Heart left ventricle (tissue), 16 donors: ENCODE results near the gene PSMD13. TPM values are rescaled to one million over a fixed set of nuclear protein-coding genes. Genes with fewer than 3 reads are reported as not detected.

Experiments used
- ATAC-seq, 4 donors: fragments of 200-7000 bp; cut with Tn5 transposase; one replicate each; pipeline ENCODE4 v1.9.1; 2020 to 2022; ENCODE audit warnings: moderate library complexity in 4 of 4, mild to moderate bottlenecking in 3 of 4, moderate number of reproducible peaks in 1 of 4
- DNase-seq, 5 donors: peaks; one replicate each; pipeline ENCODE4 v3.0.0-alpha.2; 2020
- H3K27ac ChIP-seq, 12 donors: fragments of 200-600 bp; sonication (generic) in 4 of 12; one replicate each; pipeline versions ENCODE4 v1.5.0 to v1.8.0; 2016 to 2022; ENCODE audit warnings: mild to moderate bottlenecking in 2 of 12
- H3K27me3 ChIP-seq, 9 donors: fragments of 200-600 bp; sonication (generic) in 2 of 9; one replicate each; pipeline versions ENCODE4 v1.5.1 to v1.8.0; 2016 to 2022; ENCODE audit warnings: mild to moderate bottlenecking in 3 of 9
- H3K36me3 ChIP-seq, 9 donors: fragments of 200-600 bp; sonication (generic) in 2 of 9; one replicate each; pipeline versions ENCODE4 v1.5.0 to v1.8.0; 2018 to 2022; ENCODE audit warnings: mild to moderate bottlenecking in 2 of 9
- H3K4me1 ChIP-seq, 12 donors: fragments of 200-600 bp; sonication (generic) in 4 of 12; one replicate each; pipeline versions ENCODE4 v1.5.0 to v1.8.0; 2016 to 2022; ENCODE audit warnings: mild to moderate bottlenecking in 3 of 12
- H3K4me3 ChIP-seq, 12 donors: fragments of 200-600 bp; sonication (generic) in 4 of 12; one replicate each; pipeline versions ENCODE4 v1.5.0 to v1.8.0; 2017 to 2022; ENCODE audit warnings: mild to moderate bottlenecking in 9 of 12, moderate library complexity in 4 of 12
- H3K9me3 ChIP-seq, 12 donors: fragments of 200-600 bp; sonication (generic) in 4 of 12; one replicate each; pipeline versions ENCODE4 v1.5.0 to v1.8.0; 2016 to 2022; ENCODE audit warnings: mild to moderate bottlenecking in 1 of 12
- POLR2A ChIP-seq, 2 donors: fragments of 450-650 bp; IDR thresholded peaks; one replicate each; pipeline ENCODE4 v1.6.1; 2017; ENCODE audit warnings: antibody characterized with exemption in 2 of 2, mild to moderate bottlenecking in 2 of 2, moderate library complexity in 2 of 2
- WGBS, 4 donors: extraction: QIAGEN DNeasy Blood & Tissue Kit in 2 of 4; methylation state at CpG; one replicate each; pipeline versions ENCODE4 v1.1.5 to v1.1.7; 2013 to 2018; 5-methylcytosine and 5-hydroxymethylcytosine counted together
- intact Hi-C, 10 donors: fragments of 100-400 bp; cut with DNase I; formaldehyde crosslinking; loops; one replicate each; pipeline versions ENCODE4 v1.11.1 to v1.14.2; 2022
- polyA plus RNA-seq, 2 donors: library from polyadenylated mRNA; stranded (reverse); fragments of 200-250 nt; gene quantifications; one replicate each; pipeline ENCODE4 v1.2.3, GENCODE V29; 2013
- total RNA-seq, 9 donors: library from RNA; depleted of rRNA in 2 of 9; stranded (reverse); fragments of >200 nt in 2 of 9; fragmentation: NEBNext Ultra II Directional in 3 of 9; extraction: Animal tissue kit (Norgen Biotek cat#: 25700) in 3 of 9; gene quantifications; one replicate each; pipeline versions ENCODE4 v1.1.0 to v1.2.4, GENCODE V29; 2016 to 2023
- TF ChIP-seq, protein P1 (sequence below), 12 donors: fragments of 200-600 bp; sonication (generic) in 4 of 12; IDR thresholded peaks; one replicate each; pipeline versions ENCODE4 v1.5.0 to v1.8.0; 2018 to 2022; ENCODE audit warnings: antibody characterized with exemption in 12 of 12, mild to moderate bottlenecking in 5 of 12
- donor health status: ischemic (EF 13 %, LVEDD 7.1; RV severe dilation, severe dysfunction).
- donor health status: healthy with polysubstance abuse.
- donor health status: DM: no; HTN: yes; CAD: no.
- donor health status: DM: no; HTN: no; CAD: no.
- donor health status: ischemic (EF 25% LVEDD 6.9; RV normal size, moderate dysfunction).
- donor health status: ischemic (EF 25% LVEDD 5.7; RV mildly dilated, moderate dysfunction).
- donor health status: healthy.
- donor health status: DM: yes; HTN: yes; CAD: no.
- donor health status: ischemic (EF 35%, LVEDD 5.7; RV mildly dilated, moderate dysfunction).
- donor health status: nonischemic (EF 11% LVEDD 7.7; RV severe dilation, severe dysfunction).
- donor health status: DM: yes; HTN: yes; CAD: no.
- donor health status: PGD.
- donor health status: ischemic (EF 29% LVEDD 5.4; RV normal size, mild dysfunction).
- donor health status: nonischemic (EF 23%, LVEDD 6.1; RV moderate dilation, normal function).

Gene PSMD13
- total and polyA plus RNA-seq, 11 donors: 75.1 to 140 (median 89.5) TPM

DNA sequence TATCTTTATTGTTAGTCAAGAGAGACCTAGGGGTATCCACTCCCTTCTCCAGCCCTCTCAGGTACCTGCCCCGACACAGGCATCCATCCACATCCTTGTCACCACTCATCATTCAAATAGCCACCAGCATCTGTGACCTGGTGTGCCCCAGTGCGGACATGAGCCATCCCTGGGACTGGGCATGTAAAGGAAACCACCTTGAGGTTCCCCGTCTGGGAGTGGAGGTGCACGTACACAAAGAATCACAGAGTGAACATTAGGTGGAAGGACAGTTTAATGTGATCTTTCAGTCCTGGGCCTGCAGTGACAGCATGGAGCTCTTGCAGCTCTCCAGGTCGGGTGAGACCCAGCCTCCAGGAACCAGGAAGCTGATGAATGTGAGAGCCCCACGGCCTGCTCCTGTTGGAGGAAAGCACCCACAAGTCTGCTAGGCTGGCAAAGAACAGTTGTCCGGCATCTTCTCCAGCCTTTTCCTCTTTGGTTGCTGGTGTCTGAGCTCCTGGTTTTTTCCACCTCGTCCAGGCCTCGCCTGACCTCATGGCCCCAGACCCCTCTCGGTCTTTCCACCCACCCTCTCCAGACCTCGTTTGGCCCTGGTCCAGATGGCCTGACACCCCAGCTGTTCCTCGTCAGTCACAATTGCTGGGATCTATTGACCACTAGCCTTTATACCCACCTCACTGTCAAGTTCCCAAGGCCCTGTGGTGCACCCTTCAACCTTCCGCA is 16.5 kb downstream of the PSMD13 start:
- 69 to 78% (median 72%) methylated on average over 12 to 13 of the region's 13 CpGs for WGBS, 4 donors
- H3K4me1 ChIP-seq: no peaks in the 10 kb centered on the region
- H3K4me3 ChIP-seq: no peak overlapping the region
- intact Hi-C loops: loop anchor here in 4 of 10 donors (2.0 to 10.0 kb wide), 4 partner anchors 39 to 121 kb away; partner anchors contain the start of gene IFITM5 (in 1 of the 4)
- no peaks in the 10 kb centered on the region for H3K9me3 ChIP-seq
- H3K27me3 ChIP-seq: peaks cover 0 to under 1% (median 0%) of the 10 kb centered on the region in 9 donors
- DNase-seq (no peak), ATAC-seq (peak in 1 of 4 donors; percentile 10)
- H3K36me3 ChIP-seq: peaks cover 2 to 55% (median 52%) of the 10 kb centered on the region in 9 donors
- no peak overlapping the region for H3K27ac ChIP-seq
- TF ChIP-seq, protein P1, sequence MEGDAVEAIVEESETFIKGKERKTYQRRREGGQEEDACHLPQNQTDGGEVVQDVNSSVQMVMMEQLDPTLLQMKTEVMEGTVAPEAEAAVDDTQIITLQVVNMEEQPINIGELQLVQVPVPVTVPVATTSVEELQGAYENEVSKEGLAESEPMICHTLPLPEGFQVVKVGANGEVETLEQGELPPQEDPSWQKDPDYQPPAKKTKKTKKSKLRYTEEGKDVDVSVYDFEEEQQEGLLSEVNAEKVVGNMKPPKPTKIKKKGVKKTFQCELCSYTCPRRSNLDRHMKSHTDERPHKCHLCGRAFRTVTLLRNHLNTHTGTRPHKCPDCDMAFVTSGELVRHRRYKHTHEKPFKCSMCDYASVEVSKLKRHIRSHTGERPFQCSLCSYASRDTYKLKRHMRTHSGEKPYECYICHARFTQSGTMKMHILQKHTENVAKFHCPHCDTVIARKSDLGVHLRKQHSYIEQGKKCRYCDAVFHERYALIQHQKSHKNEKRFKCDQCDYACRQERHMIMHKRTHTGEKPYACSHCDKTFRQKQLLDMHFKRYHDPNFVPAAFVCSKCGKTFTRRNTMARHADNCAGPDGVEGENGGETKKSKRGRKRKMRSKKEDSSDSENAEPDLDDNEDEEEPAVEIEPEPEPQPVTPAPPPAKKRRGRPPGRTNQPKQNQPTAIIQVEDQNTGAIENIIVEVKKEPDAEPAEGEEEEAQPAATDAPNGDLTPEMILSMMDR (IDR thresholded peaks at IDR 0.05): no peak
- no peak for TF ChIP-seq POLR2A (IDR thresholded peaks at IDR 0.05)

GRCh38 chr11:253886-254270 is 17.1 kb downstream of the PSMD13 start:
- TF ChIP-seq, protein P1 (IDR thresholded peaks at IDR 0.05): no peak
- TF ChIP-seq POLR2A (IDR thresholded peaks at IDR 0.05): no peak
- Histone ChIP-seq H3K27ac (no peak overlapping the region), H3K27me3 (peaks cover 0 to 6% (median 0%) of the 10 kb centered on the region in 9 donors), H3K36me3 (peaks cover 0 to 49% (median 46%) of the 10 kb centered on the region in 9 donors), H3K4me1 (no peaks in the 10 kb centered on the region), H3K9me3 (no peaks in the 10 kb centered on the region), H3K4me3 (no peak overlapping the region)
- DNase-seq: no peak
- intact Hi-C loops: loop anchor here in 4 of 10 donors (2.0 to 10.0 kb wide), 4 partner anchors 38 to 121 kb away; partner anchors contain the start of gene IFITM5 (in 1 of the 4)
- WGBS, 4 donors: 81 to 90% (median 83%) methylated on average over 5 of the region's 5 CpGs
- ATAC-seq: peak in 1 of 4 donors; percentile 28

- DNase-seq (no peak), ATAC-seq (no peak)
- intact Hi-C loops: loop anchor here in 1 of 10 donors (10.0 kb wide), 1 partner anchor 120 kb away; no protein-coding TSS in a partner anchor
- Histone ChIP-seq H3K9me3 (no peaks in the 10 kb centered on the region), H3K27ac (no peak overlapping the region), H3K36me3 (peaks cover 0 to 36% (median 35%) of the 10 kb centered on the region in 9 donors), H3K4me3 (no peak overlapping the region), H3K4me1 (no peaks in the 10 kb centered on the region), H3K27me3 (peaks cover 0 to 17% (median 0%) of the 10 kb centered on the region in 9 donors)
- TF ChIP-seq, protein P1 (IDR thresholded peaks at IDR 0.05): no peak
- no peak for TF ChIP-seq POLR2A (IDR thresholded peaks at IDR 0.05)
- WGBS, 4 donors: 64 to 67% (median 65%) methylated on average over 3 of the region's 3 CpGs
Measured at GRCh38 chr11:255176-255575, 18.4 kb downstream of the PSMD13 start.

GRCh38 chr11:255816-256215 is 19.0 kb downstream of the PSMD13 start:
- WGBS, 4 donors: 90 to 96% (median 93%) methylated on average over 2 of the region's 2 CpGs
- ATAC-seq (no peak), DNase-seq (no peak)
- Histone ChIP-seq H3K9me3 (no peaks in the 10 kb centered on the region), H3K27ac (no peak overlapping the region), H3K4me3 (no peak overlapping the region), H3K27me3 (peaks cover 0 to 17% (median 0%) of the 10 kb centered on the region in 9 donors), H3K4me1 (no peaks in the 10 kb centered on the region), H3K36me3 (peaks cover 0 to 30% (median 28%) of the 10 kb centered on the region in 9 donors)
- intact Hi-C loops: loop anchor here in 1 of 10 donors (10.0 kb wide), 1 partner anchor 119 kb away; no protein-coding TSS in a partner anchor
- TF ChIP-seq, protein P1 (IDR thresholded peaks at IDR 0.05): no peak
- TF ChIP-seq POLR2A (IDR thresholded peaks at IDR 0.05): no peak
